MM.1S (cell line): ENCODE measurements around the gene KIN.

Experiments
- DNase-seq: peaks from one replicate; pipeline ENCODE4 v3.0.0-alpha.2; 2015
- H2AFZ ChIP-seq: fragments of 300-600 bp; sonication (generic); 2 replicates; pipeline ENCODE4 v1.6.0; 2016; ENCODE audit warnings: antibody characterized with exemption, low read length
- H3F3A ChIP-seq: fragments of 300-600 bp; sonication (generic); 2 replicates; pipeline ENCODE4 v1.6.1; 2016; ENCODE audit warnings: mild to moderate bottlenecking, antibody characterized with exemption, low read length, moderate library complexity, mixed read lengths; ENCODE audit not compliant: insufficient read depth
- H3K27ac ChIP-seq: fragments of 300-600 bp; sonication (generic); 2 replicates; pipeline ENCODE4 v1.5.1; 2016; ENCODE audit warnings: mild to moderate bottlenecking, low read length
- H3K27me3 ChIP-seq: fragments of 300-600 bp; sonication (generic); replicated peaks from 2 replicates; pipeline ENCODE4 v1.6.0; 2016; ENCODE audit warnings: low read length; ENCODE audit not compliant: insufficient read depth
- H3K36me3 ChIP-seq: fragments of 300-600 bp; sonication (generic); replicated peaks from 2 replicates; pipeline ENCODE4 v1.6.1; 2016; ENCODE audit warnings: mild to moderate bottlenecking, low read length, mixed read lengths; ENCODE audit not compliant: insufficient read depth
- H3K4me1 ChIP-seq: fragments of 300-600 bp; sonication (generic); 2 replicates; pipeline ENCODE4 v1.6.1; 2016; ENCODE audit warnings: low read length, mixed read lengths
- H3K4me2 ChIP-seq: fragments of 300-600 bp; sonication (generic); 2 replicates; pipeline ENCODE4 v1.6.0; 2016; ENCODE audit warnings: low read depth, low read length
- H3K4me3 ChIP-seq: fragments of 300-600 bp; sonication (generic); 2 replicates; pipeline ENCODE4 v1.5.1; 2016; ENCODE audit warnings: low read length, mixed read lengths
- H3K79me2 ChIP-seq: fragments of 300-600 bp; sonication (generic); 2 replicates; pipeline ENCODE4 v1.6.1; 2016; ENCODE audit warnings: mixed run types, low read length, mixed read lengths
- H3K9ac ChIP-seq: fragments of 300-600 bp; sonication (generic); 2 replicates; pipeline ENCODE4 v1.6.1; 2016; ENCODE audit warnings: low read length, mixed read lengths
- H3K9me2 ChIP-seq: fragments of 300-600 bp; sonication (generic); replicated peaks from 2 replicates; pipeline ENCODE4 v1.6.1; 2016; ENCODE audit warnings: mild to moderate bottlenecking, low read length, mixed read lengths; ENCODE audit not compliant: insufficient read depth
- H3K9me3 ChIP-seq: fragments of 300-600 bp; sonication (generic); replicated peaks from 2 replicates; pipeline ENCODE4 v1.6.1; 2016; ENCODE audit warnings: mild to moderate bottlenecking, low read length, mixed read lengths; ENCODE audit not compliant: insufficient read depth
- H4K20me1 ChIP-seq: fragments of 300-600 bp; sonication (generic); 2 replicates; pipeline ENCODE4 v1.6.1; 2016; ENCODE audit warnings: mild to moderate bottlenecking, low read length, moderate library complexity, mixed read lengths; ENCODE audit not compliant: insufficient read depth
- EZH2 ChIP-seq: fragments of 300-600 bp; sonication (generic); optimal IDR thresholded peaks from 2 replicates; pipeline ENCODE3; 2017; ENCODE audit warnings: low read depth, mild to moderate bottlenecking, antibody characterized with exemption, low read length, mixed read lengths
- EZH2phosphoT487 ChIP-seq: fragments of 300-600 bp; sonication (generic); IDR thresholded peaks from 2 replicates; pipeline ENCODE4 v1.6.1; 2018; ENCODE audit warnings: antibody characterized with exemption, low read length
- TF ChIP-seq, protein P1 (sequence below): fragments of 300-600 bp; sonication (generic); IDR thresholded peaks from 2 replicates; pipeline ENCODE4 v1.5.1; 2016; ENCODE audit warnings: antibody characterized with exemption, low read length, mixed read lengths

The KIN gene

DNA sequence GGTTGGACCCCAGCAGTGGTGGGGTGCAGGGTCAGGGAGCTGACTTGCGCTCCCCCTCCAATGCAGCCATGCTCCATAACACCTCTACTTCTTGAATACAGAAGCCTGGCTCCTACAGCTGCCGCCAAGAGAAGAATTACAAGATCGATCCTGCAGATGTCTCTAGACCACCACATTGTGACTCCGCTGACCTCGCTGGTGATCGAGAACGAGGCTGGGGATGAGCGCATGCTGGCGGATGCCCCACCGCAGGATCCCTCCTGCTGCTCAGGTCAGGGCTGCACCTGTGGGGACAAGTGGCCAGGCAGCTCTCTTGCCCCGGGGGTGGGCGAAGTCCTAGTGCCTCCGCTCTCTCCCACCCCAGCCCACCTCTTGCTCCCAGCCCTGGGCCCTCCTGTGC is 53.0 kb downstream of the KIN start:
- no peaks in the 10 kb centered on the region for H4K20me1 ChIP-seq
- H3F3A ChIP-seq, result no peaks in the 10 kb centered on the region
- H3K9me3 ChIP-seq, result no peaks in the 10 kb centered on the region
- no peak for DNase-seq
- H3K4me1 ChIP-seq, result no peaks in the 10 kb centered on the region
- H3K36me3 ChIP-seq, result no peaks in the 10 kb centered on the region
- H2AFZ ChIP-seq, result no peak overlapping the region
- TF ChIP-seq EZH2, result no peak
- no peak for TF ChIP-seq EZH2phosphoT487
- H3K9ac ChIP-seq, result no peak overlapping the region
- no peaks in the 10 kb centered on the region for H3K79me2 ChIP-seq
- no peak overlapping the region for H3K4me3 ChIP-seq
- H3K9me2 ChIP-seq, result no peaks in the 10 kb centered on the region
- H3K4me2 ChIP-seq, result no peak overlapping the region
- H3K27me3 ChIP-seq, result no peaks in the 10 kb centered on the region
- no peak overlapping the region for H3K27ac ChIP-seq

DNA sequence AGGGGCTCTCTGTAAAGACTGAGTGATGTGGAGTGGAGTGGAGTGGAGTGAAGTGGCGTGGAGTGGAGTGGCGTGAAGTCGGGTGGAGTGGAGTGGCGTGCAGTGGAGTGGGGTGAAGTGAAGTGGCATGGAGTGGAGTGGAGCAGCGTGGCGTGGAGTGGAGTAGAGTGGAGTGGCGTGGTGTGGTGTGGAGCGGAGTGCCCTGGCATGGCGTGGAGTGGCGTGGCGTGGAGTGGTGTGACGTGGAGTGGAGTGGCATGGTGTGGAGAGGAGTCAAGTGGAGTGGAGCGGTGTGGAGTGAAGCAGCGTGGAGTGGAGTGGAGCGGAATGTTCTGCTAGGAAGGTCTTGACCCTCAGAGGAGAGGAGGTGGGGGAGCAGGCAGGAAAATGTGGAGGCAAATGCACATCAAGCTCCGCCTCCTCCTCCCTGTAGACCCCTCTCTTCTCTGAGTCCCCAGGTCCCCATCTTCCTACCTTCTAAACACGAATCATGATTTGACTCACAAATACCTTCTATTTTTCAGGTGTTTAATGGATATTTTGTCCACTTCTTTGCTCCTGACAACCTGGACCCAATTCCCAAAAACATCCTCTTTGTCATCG is 64.8 kb downstream of the KIN start:
- no peaks in the 10 kb centered on the region for H3K27me3 ChIP-seq
- H3K4me1 ChIP-seq, result no peaks in the 10 kb centered on the region
- H3F3A ChIP-seq, result no peaks in the 10 kb centered on the region
- TF ChIP-seq, protein P1, sequence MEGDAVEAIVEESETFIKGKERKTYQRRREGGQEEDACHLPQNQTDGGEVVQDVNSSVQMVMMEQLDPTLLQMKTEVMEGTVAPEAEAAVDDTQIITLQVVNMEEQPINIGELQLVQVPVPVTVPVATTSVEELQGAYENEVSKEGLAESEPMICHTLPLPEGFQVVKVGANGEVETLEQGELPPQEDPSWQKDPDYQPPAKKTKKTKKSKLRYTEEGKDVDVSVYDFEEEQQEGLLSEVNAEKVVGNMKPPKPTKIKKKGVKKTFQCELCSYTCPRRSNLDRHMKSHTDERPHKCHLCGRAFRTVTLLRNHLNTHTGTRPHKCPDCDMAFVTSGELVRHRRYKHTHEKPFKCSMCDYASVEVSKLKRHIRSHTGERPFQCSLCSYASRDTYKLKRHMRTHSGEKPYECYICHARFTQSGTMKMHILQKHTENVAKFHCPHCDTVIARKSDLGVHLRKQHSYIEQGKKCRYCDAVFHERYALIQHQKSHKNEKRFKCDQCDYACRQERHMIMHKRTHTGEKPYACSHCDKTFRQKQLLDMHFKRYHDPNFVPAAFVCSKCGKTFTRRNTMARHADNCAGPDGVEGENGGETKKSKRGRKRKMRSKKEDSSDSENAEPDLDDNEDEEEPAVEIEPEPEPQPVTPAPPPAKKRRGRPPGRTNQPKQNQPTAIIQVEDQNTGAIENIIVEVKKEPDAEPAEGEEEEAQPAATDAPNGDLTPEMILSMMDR, result no peak
- no peak for TF ChIP-seq EZH2phosphoT487
- TF ChIP-seq EZH2, result no peak
- H4K20me1 ChIP-seq, result no peaks in the 10 kb centered on the region
- no peaks in the 10 kb centered on the region for H3K36me3 ChIP-seq
- H2AFZ ChIP-seq, result no peak overlapping the region
- no peak for DNase-seq
- no peaks in the 10 kb centered on the region for H3K79me2 ChIP-seq
- no peak overlapping the region for H3K9ac ChIP-seq
- no peak overlapping the region for H3K4me3 ChIP-seq
- H3K4me2 ChIP-seq, result no peak overlapping the region
- no peaks in the 10 kb centered on the region for H3K9me2 ChIP-seq
- H3K9me3 ChIP-seq, result no peaks in the 10 kb centered on the region
- H3K27ac ChIP-seq, result no peak overlapping the region

DNA sequence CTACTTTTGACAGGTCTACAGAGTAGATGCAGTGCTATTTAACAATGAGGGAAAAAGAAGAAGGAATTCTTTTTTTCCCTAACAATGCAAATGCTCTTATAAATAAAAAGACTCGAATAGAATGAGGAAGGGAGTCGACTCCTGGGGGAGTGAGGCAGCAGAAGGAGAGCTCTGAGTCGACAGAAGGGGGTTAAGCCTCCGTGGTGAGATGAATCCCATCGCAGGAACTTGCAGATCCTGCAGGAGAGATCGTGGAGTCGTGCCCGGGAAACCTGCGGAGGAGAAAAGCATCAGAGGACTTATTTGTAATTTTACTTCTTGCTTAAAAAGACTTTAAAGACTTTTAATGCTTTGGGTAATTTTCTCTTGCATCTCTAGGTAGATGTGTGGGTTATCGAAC is 67.3 kb downstream of the KIN start:
- no peaks in the 10 kb centered on the region for H3K27me3 ChIP-seq
- H3K9ac ChIP-seq, result no peak overlapping the region
- H3K4me3 ChIP-seq, result no peak overlapping the region
- H3F3A ChIP-seq, result no peaks in the 10 kb centered on the region
- TF ChIP-seq EZH2phosphoT487, result no peak
- TF ChIP-seq, protein P1, result no peak
- TF ChIP-seq EZH2, result no peak
- no peaks in the 10 kb centered on the region for H3K36me3 ChIP-seq
- H3K9me3 ChIP-seq, result no peaks in the 10 kb centered on the region
- H3K79me2 ChIP-seq, result no peaks in the 10 kb centered on the region
- no peak overlapping the region for H3K4me2 ChIP-seq
- H3K27ac ChIP-seq, result no peak overlapping the region
- H4K20me1 ChIP-seq, result no peaks in the 10 kb centered on the region
- H3K9me2 ChIP-seq, result no peaks in the 10 kb centered on the region
- no peaks in the 10 kb centered on the region for H3K4me1 ChIP-seq
- no peak for DNase-seq
- no peak overlapping the region for H2AFZ ChIP-seq

DNA sequence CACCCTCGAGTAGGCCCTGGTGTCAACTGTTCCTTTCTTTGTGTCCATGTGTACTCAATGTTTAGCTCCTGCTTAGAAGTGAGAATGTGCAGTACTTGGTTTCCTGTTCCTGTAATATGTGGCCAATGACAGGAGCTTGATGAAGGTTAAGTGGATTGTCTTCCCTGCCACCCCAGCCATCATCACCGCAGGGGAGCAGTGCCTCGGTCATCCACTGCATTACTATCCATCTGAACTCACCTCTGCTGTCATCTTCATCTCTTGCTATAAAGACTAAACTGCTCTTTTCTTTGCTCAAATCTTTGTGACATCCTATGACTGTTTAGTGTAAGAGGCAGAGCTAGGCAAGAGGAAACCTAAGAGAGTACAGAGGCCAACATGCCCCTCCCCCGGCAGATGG is 69.1 kb downstream of the KIN start:
- TF ChIP-seq EZH2 (no peak), EZH2phosphoT487 (no peak)
- TF ChIP-seq, protein P1, result no peak
- H3K79me2 ChIP-seq, result no peaks in the 10 kb centered on the region
- DNase-seq, result no peak
- H3K27me3 ChIP-seq, result no peaks in the 10 kb centered on the region
- H3K27ac ChIP-seq, result no peak overlapping the region
- H3K9me2 ChIP-seq, result no peaks in the 10 kb centered on the region
- H3K4me3 ChIP-seq, result no peak overlapping the region
- no peak overlapping the region for H3K4me2 ChIP-seq
- no peaks in the 10 kb centered on the region for H4K20me1 ChIP-seq
- H3K36me3 ChIP-seq, result no peaks in the 10 kb centered on the region
- H3K9me3 ChIP-seq, result no peaks in the 10 kb centered on the region
- no peak overlapping the region for H3K9ac ChIP-seq
- no peaks in the 10 kb centered on the region for H3K4me1 ChIP-seq
- no peaks in the 10 kb centered on the region for H3F3A ChIP-seq
- H2AFZ ChIP-seq, result no peak overlapping the region
